ENCODE data around the gene OR10P1. TPM values are rescaled to one million over a fixed set of nuclear protein-coding genes. Genes with fewer than 3 reads are reported as not detected.

Gene OR10P1
- total and polyA plus RNA-seq, 2 of the 4 experiments (the other 2 are of a cell fraction), result not detected

- POLR2A ChIA-PET (ENCODE audit: unreplicated experiment), result interaction anchor here (0.6 kb wide), 1 partner anchor 253 kb away, joined by 13 read pairs; no protein-coding TSS in a partner anchor
- CTCF ChIA-PET, result no interaction called here
These were observed 14.6 kb downstream of the OR10P1 start for GRCh38 chr12:55651299-55651683.

More at GRCh38 chr12:55651299-55651683, 14.6 kb downstream of the OR10P1 start:
- no peak overlapping the region for H3K18ac ChIP-seq (ENCODE audit: low read depth, low read length)
- no peak overlapping the region for H2AK9ac ChIP-seq (replicated peaks; ENCODE audit: low read depth, low read length, poor library complexity)
- no peak overlapping the region for H4K5ac ChIP-seq (ENCODE audit: low read depth, low read length)
- DNase-seq (no peak), ATAC-seq (ENCODE audit: low read depth) (no peak)
- TF ChIP-seq SMC3 (IDR thresholded peaks at IDR 0.05; ENCODE audit: low read depth, low read length), result no peak
- no peak overlapping the region for H2BK15ac ChIP-seq (ENCODE audit: low read depth, low read length)
- H3K4me2 ChIP-seq (ENCODE audit: low read depth, low read length), result no peak overlapping the region
- no peak overlapping the region for H3K23ac ChIP-seq (ENCODE audit: low read depth, low read length)
- H3K4me1 ChIP-seq (ENCODE audit: control insufficient read depth, insufficient read depth, low read length), result no peaks in the 10 kb centered on the region
- dilution Hi-C loops (cut with HindIII; ENCODE audit: low sequenced_read_pairs, unreplicated experiment), result no loop called here
- no peak overlapping the region for H2BK5ac ChIP-seq (ENCODE audit: low read depth, low read length, poor library complexity, severe bottlenecking)
- H2AK5ac ChIP-seq (ENCODE audit: low read depth, low read length), result no peak overlapping the region
- no TSS peak for BruUV-seq (replicated peaks)
- no peak overlapping the region for H3K27ac ChIP-seq (ENCODE audit: insufficient read depth, low read length)
- no peak overlapping the region for H2BK20ac ChIP-seq (ENCODE audit: low read depth, low read length)
- H3K27me3 ChIP-seq (ENCODE audit: control insufficient read depth, insufficient read depth, low read length), result peaks cover 2% of the 10 kb centered on the region
- no peak overlapping the region for H2BK120ac ChIP-seq (ENCODE audit: low read depth, low read length)
- no peak overlapping the region for H4K91ac ChIP-seq (ENCODE audit: insufficient read depth, low read depth, low read length)
- H3K14ac ChIP-seq (replicated peaks; ENCODE audit: low read depth, low read length), result no peak overlapping the region
- no peaks in the 10 kb centered on the region for H3K9me1 ChIP-seq (ENCODE audit: insufficient read depth, low read length)
- no peaks in the 10 kb centered on the region for H4K20me1 ChIP-seq (ENCODE audit: insufficient read depth, low read length)
- no peak overlapping the region for H2AFZ ChIP-seq (replicated peaks; ENCODE audit: low read length, poor library complexity)
- no peak overlapping the region for H3K4me3 ChIP-seq (ENCODE audit: insufficient read depth, low read depth, low read length)
- in situ Hi-C loops (cut with MboI; ENCODE audit: low sequenced_read_pairs), result no loop called here
- H3K79me1 ChIP-seq (ENCODE audit: low read depth in 1 of 2, low read length in 2 of 2), result no peaks in the 10 kb centered on the region
- H3K4ac ChIP-seq (ENCODE audit: low read depth, low read length), result no peak overlapping the region
- no peaks in the 10 kb centered on the region for H3K9me3 ChIP-seq (ENCODE audit: control insufficient read depth, insufficient read depth, low read length)
- intact Hi-C loops (cut with micrococcal nuclease), result no loop called here
- H3K9ac ChIP-seq (ENCODE audit: low read depth, low read length), result no peak overlapping the region
- H4K8ac ChIP-seq (ENCODE audit: low read depth in 2 of 2, low read length in 2 of 2), result no peak overlapping the region
- WGBS, 2 experiments (ENCODE audit: extremely low coverage in 2 of 2, insufficient read length in 1 of 2), result 53% methylated on average over 3 of the region's 5 CpGs; no CpG with 5 or more reads in 1 of the 2 experiments
- H3K36me3 ChIP-seq (ENCODE audit: control insufficient read depth, insufficient read depth, low read length), result no peaks in the 10 kb centered on the region
- H3K56ac ChIP-seq (ENCODE audit: extremely low read depth, insufficient read depth, low read length), result no peak overlapping the region
